ENCODE results near the gene FADS1.

GRCh38 chr11:61769946-61770683 is 46.7 kb downstream of the FADS1 start:
- TF ChIP-seq CTCF (IDR thresholded peaks at IDR 0.05) = no peak
- TF ChIP-seq POLR2A (IDR thresholded peaks at IDR 0.05) = no peak
